Caco-2 (cell line): ENCODE results near the gene TCAP. TPM values are rescaled to one million over a fixed set of nuclear protein-coding genes. Genes with fewer than 3 reads are reported as not detected.

Experiments
- BruUV-seq: library from RNA; stranded (reverse); fragments of 400-500 nt; replicated peaks from 2 replicates; lab custom pipeline; 2021; lab: Mats Ljungman, UMichigan
- CTCF ChIA-PET: fragments of 300-600 bp; sonication (Branson Sonifier 250); formaldehyde crosslinking; loops from one replicate; lab custom pipeline; 2022; ENCODE audit warnings: antibody characterized with exemption; lab: Charles Lee
- POLR2A ChIA-PET: fragments of 300-600 bp; sonication (Branson Sonifier 250); formaldehyde crosslinking; loops from one replicate; lab custom pipeline; 2022; ENCODE audit warnings: antibody characterized with exemption; lab: Charles Lee
- DNase-seq, 2 experiments: peaks; one replicate each; pipeline versions ENCODE4 v3.0.0 to v3.0.0-alpha.2; 2020 to 2022
- H3K27me3 ChIP-seq: replicated peaks from 2 replicates; pipeline ENCODE4 v1.6.0; 2011; ENCODE audit warnings: low read length; ENCODE audit not compliant: control insufficient read depth, insufficient read depth
- H3K36me3 ChIP-seq: 2 replicates; pipeline ENCODE4 v1.5.1; 2011; ENCODE audit warnings: low read length; ENCODE audit not compliant: control insufficient read depth, insufficient read depth
- H3K4me1 ChIP-seq: fragments of 250-450 bp; sonication (Bioruptor Pico); 2 replicates; pipeline ENCODE4 v1.5.1; 2020; ENCODE audit warnings: mild to moderate bottlenecking
- H3K4me3 ChIP-seq: 2 replicates; pipeline ENCODE4 v1.5.1; 2011; ENCODE audit warnings: low read depth, mild to moderate bottlenecking, control low read depth, low read length
- H3K9me3 ChIP-seq: fragments of 250-450 bp; sonication (Bioruptor Pico); 2 replicates; pipeline ENCODE4 v1.5.1; 2020; ENCODE audit warnings: mild to moderate bottlenecking, moderate library complexity
- H3K27ac Mint-ChIP-seq: one replicate; pipeline ENCODE4 v1.8.0; 2022; ENCODE audit warnings: mixed read lengths; ENCODE audit not compliant: unreplicated experiment
- H3K27me3 Mint-ChIP-seq: one replicate; pipeline ENCODE4 v1.8.0; 2022; ENCODE audit warnings: mixed read lengths; ENCODE audit not compliant: insufficient read depth, unreplicated experiment
- H3K36me3 Mint-ChIP-seq: one replicate; pipeline ENCODE4 v1.8.0; 2022; ENCODE audit warnings: mild to moderate bottlenecking, mixed read lengths; ENCODE audit not compliant: insufficient read depth, unreplicated experiment
- H3K4me1 Mint-ChIP-seq: one replicate; pipeline ENCODE4 v1.8.0; 2022; ENCODE audit warnings: low read depth, mixed read lengths; ENCODE audit not compliant: unreplicated experiment
- H3K4me3 Mint-ChIP-seq: one replicate; pipeline ENCODE4 v1.8.0; 2022; ENCODE audit warnings: mild to moderate bottlenecking, moderate library complexity, mixed read lengths; ENCODE audit not compliant: unreplicated experiment
- H3K9me3 Mint-ChIP-seq: one replicate; pipeline ENCODE4 v1.8.0; 2022; ENCODE audit warnings: mixed read lengths; ENCODE audit not compliant: unreplicated experiment
- intact Hi-C: fragments of 100-400 bp; cut with micrococcal nuclease; formaldehyde crosslinking; loops from one replicate; pipeline ENCODE4 v1.10.0; 2022; ENCODE audit not compliant: unreplicated experiment
- total RNA-seq: library from RNA; stranded (reverse); gene quantifications from 2 replicates; pipeline ENCODE4 v1.2.3, GENCODE V29; 2022
- TF ChIP-seq, protein P1 (sequence below), 2 experiments: fragments of 200-600 bp in 1 of 2; IDR thresholded peaks; 1 replicate in 1 of 2; 2 replicates in 1 of 2; pipeline versions ENCODE4 v1.5.1 to v1.8.0; 2011 to 2022; ENCODE audit warnings: antibody characterized with exemption in 1 of 2, control low read depth in 1 of 2, inconsistent platforms in 1 of 2, low read depth in 1 of 2, low read length in 1 of 2, mild to moderate bottlenecking in 1 of 2, moderate library complexity in 1 of 2; ENCODE audit not compliant: insufficient read depth in 1 of 2, severe bottlenecking in 1 of 2, unreplicated experiment in 1 of 2

The TCAP gene
- total RNA-seq, 1 experiment from 2014 or later: 1.6 TPM

DNA sequence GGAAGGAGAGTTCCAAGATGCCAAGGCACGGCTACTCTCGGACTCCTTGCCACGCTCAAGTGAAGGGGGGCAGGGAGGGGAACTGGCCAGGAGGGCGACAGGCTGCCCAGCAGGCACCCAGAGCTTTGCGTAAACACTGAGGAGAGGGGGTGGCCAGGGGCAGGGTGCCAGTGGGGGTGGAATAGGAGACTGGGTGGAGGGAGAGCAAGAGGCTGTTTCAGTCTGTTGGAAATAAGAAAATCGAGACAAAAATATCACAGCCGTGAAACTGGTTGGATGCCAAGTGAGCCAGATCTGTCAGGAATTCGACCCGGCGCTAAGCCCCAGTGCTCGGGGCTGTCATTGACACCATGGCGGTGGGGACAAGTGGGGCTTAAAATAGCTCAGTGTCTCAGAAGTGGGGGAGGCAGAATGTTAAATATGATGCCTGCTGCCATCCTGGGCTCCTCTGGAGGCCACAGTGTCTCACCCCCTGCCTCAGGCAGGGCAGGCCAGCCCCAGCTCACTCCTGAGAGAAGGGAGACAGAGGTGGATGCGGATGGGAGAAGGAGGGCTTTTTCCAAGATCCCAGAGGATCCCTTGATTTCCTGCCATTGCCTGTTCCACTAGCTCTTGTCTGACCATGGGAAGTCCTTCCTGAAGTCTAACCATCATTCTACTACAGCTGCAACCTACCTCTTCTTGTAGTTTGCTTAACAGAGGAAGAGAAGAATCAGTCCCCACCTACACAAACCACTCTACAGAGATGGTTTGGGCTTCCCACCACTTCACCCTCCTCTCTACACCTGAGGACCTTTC is 12.6 kb downstream of the TCAP start:
- Mint-ChIP-seq H3K4me3 (no peak overlapping the region), H3K36me3 (peaks cover 11% of the 10 kb centered on the region), H3K4me1 (peaks cover 14% of the 10 kb centered on the region), H3K27ac (no peak overlapping the region), H3K27me3 (no peaks in the 10 kb centered on the region), H3K9me3 (no peaks in the 10 kb centered on the region)
- no peaks in the 10 kb centered on the region for H3K9me3 ChIP-seq
- H3K4me3 ChIP-seq: no peak overlapping the region
- DNase-seq: no peak
- intact Hi-C loops: no loop called here
- H3K27me3 ChIP-seq: no peaks in the 10 kb centered on the region
- TF ChIP-seq, protein P1, sequence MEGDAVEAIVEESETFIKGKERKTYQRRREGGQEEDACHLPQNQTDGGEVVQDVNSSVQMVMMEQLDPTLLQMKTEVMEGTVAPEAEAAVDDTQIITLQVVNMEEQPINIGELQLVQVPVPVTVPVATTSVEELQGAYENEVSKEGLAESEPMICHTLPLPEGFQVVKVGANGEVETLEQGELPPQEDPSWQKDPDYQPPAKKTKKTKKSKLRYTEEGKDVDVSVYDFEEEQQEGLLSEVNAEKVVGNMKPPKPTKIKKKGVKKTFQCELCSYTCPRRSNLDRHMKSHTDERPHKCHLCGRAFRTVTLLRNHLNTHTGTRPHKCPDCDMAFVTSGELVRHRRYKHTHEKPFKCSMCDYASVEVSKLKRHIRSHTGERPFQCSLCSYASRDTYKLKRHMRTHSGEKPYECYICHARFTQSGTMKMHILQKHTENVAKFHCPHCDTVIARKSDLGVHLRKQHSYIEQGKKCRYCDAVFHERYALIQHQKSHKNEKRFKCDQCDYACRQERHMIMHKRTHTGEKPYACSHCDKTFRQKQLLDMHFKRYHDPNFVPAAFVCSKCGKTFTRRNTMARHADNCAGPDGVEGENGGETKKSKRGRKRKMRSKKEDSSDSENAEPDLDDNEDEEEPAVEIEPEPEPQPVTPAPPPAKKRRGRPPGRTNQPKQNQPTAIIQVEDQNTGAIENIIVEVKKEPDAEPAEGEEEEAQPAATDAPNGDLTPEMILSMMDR (IDR thresholded peaks at IDR 0.05; ENCODE audit: insufficient read depth in 1 of 2, low read depth in 1 of 2, low read length in 1 of 2, severe bottlenecking in 1 of 2, unreplicated experiment in 1 of 2): no peak
- ChIA-PET POLR2A (interaction anchor here (0.6 kb wide), 1 partner anchor 831 kb away, joined by 5 read pairs; no protein-coding TSS in a partner anchor), CTCF (no interaction called here)
- peaks cover 31% of the 10 kb centered on the region for H3K4me1 ChIP-seq
- no peaks in the 10 kb centered on the region for H3K36me3 ChIP-seq
- BruUV-seq: no TSS peak

DNA sequence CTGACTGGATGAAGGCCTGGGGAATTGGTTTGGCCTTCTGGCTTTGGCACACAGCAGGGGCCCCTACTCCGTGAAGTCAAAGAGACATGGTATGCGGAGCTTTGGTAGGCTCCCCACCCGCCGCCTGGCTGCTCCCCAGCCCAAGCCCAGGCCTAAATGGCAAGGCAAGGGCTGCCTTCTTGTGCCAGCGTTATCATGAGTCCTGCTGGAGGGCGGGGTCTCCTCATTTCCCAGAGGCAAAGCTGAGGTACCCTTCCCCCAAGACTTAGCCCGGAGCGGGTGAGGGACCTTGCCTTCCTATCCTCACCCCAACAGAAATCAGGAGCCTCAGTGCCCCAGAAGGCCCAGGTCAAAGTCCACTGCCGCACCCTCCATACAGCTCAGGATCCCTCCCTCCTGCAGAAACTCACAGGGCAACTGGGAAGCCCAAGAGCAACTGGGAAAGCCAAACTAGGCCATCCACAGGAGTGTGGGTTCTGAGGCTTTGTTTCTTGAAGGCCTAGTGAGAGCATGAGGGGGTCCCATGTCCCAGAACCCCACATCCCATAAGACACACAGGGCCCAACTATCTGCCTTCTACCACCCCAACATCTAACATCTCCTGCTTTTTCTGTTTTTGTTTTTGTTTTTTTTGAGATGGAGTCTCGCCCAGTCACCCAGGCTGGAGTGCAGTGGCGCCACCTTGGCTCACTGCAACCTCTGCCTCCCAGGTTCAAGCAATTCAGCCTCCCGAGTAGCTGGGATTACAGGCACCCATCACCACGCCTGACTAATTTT is 13.4 kb downstream of the TCAP start:
- peak overlapping the region; percentile 43 for H3K27ac Mint-ChIP-seq
- no peak overlapping the region for H3K4me3 Mint-ChIP-seq
- Histone ChIP-seq H3K4me3 (no peak overlapping the region), H3K27me3 (no peaks in the 10 kb centered on the region), H3K4me1 (peaks cover 31% of the 10 kb centered on the region), H3K36me3 (no peaks in the 10 kb centered on the region), H3K9me3 (no peaks in the 10 kb centered on the region)
- no peaks in the 10 kb centered on the region for H3K9me3 Mint-ChIP-seq
- ChIA-PET CTCF (no interaction called here), POLR2A (interaction anchor here (0.6 kb wide), 1 partner anchor 832 kb away, joined by 5 read pairs; no protein-coding TSS in a partner anchor)
- peaks cover 5% of the 10 kb centered on the region for H3K36me3 Mint-ChIP-seq
- H3K27me3 Mint-ChIP-seq: no peaks in the 10 kb centered on the region
- intact Hi-C loops: no loop called here
- no TSS peak for BruUV-seq
- no peak for DNase-seq
- TF ChIP-seq, protein P1 (IDR thresholded peaks at IDR 0.05; ENCODE audit: insufficient read depth in 1 of 2, low read depth in 1 of 2, low read length in 1 of 2, severe bottlenecking in 1 of 2, unreplicated experiment in 1 of 2): no peak
- peaks cover 14% of the 10 kb centered on the region for H3K4me1 Mint-ChIP-seq

DNA sequence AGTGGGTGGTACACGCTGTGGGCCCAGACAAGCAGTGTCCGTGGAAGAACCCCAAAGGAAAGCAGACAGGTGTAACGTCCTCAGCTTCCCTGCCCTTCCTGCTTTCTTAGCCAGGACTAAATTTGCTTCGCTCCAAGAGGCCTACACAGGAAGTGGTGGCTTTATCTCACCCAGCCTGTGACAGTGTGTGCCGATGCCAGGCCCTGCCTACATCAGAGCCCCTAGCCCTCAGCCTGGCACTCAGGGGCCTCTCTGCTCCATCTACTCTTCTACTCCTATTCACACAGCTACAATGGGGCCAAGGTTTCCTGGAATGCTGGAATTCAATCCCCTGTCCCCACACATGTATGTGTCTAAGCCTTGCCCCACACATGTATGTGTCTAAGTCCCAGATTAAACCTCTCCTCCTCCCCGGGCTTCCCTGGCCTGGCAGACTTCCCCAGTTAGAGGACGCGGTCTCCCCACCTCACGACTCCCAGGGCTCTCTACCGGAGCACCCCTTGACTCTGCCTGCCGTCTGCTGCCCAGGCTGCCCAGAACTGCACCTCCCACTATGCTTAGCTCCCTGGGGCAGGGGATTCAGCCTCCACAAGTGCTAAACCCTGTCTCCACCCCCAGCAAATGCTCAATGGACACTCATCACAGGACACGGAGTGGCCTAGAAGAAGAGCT is 14.5 kb downstream of the TCAP start:
- no peaks in the 10 kb centered on the region for H3K27me3 ChIP-seq
- H3K36me3 Mint-ChIP-seq: peaks cover 5% of the 10 kb centered on the region
- H3K4me3 Mint-ChIP-seq: no peak overlapping the region
- ChIA-PET POLR2A (no interaction called here), CTCF (interaction anchor here (0.8 to 1.6 kb wide), 2 partner anchors 58 to 132 kb away, joined by 3 to 7 read pairs; no protein-coding TSS in a partner anchor)
- H3K27ac Mint-ChIP-seq: no peak overlapping the region
- no peak for DNase-seq
- no peaks in the 10 kb centered on the region for H3K27me3 Mint-ChIP-seq
- H3K4me1 Mint-ChIP-seq: peaks cover 14% of the 10 kb centered on the region
- no peak overlapping the region for H3K4me3 ChIP-seq
- no peaks in the 10 kb centered on the region for H3K9me3 ChIP-seq
- intact Hi-C loops: no loop called here
- BruUV-seq: no TSS peak
- no peaks in the 10 kb centered on the region for H3K36me3 ChIP-seq
- TF ChIP-seq, protein P1 (IDR thresholded peaks at IDR 0.05; ENCODE audit: insufficient read depth in 1 of 2, low read depth in 1 of 2, low read length in 1 of 2, severe bottlenecking in 1 of 2, unreplicated experiment in 1 of 2): no peak
- H3K9me3 Mint-ChIP-seq: no peaks in the 10 kb centered on the region
- H3K4me1 ChIP-seq: peaks cover 25% of the 10 kb centered on the region
